Activated T-cell treated with anti-CD3 and anti-CD28 coated beads for 24 hours (primary cell): Measurements from ENCODE around the gene GZF1.

ENCODE experiments used
- DNase-seq: peaks from one replicate; pipeline ENCODE4 v3.0.0-alpha.2; 2020; ENCODE audit warnings: low read depth

Gene GZF1

GRCh38 chr20:23409800-23410199 lies 47.8 kb downstream of the GZF1 start:
- no peak for DNase-seq

GRCh38 chr20:23410916-23411695 lies 49.1 kb downstream of the GZF1 start:
- no peak for DNase-seq

GRCh38 chr20:23412026-23412425 lies 50.0 kb downstream of the GZF1 start:
- DNase-seq: no peak

GRCh38 chr20:23413862-23414422 lies 52.0 kb downstream of the GZF1 start:
- no peak for DNase-seq

- DNase-seq: no peak
Observed at GRCh38 chr20:23414526-23415188, 52.7 kb downstream of the GZF1 start.

- DNase-seq: no peak
Observed at GRCh38 chr20:23415555-23415954, 53.6 kb downstream of the GZF1 start.

GRCh38 chr20:23415959-23416583 lies 54.1 kb downstream of the GZF1 start:
- no peak for DNase-seq

GRCh38 chr20:23417861-23418260 lies 55.9 kb downstream of the GZF1 start:
- no peak for DNase-seq

- no peak for DNase-seq
Observed at GRCh38 chr20:23419657-23419994, 57.6 kb downstream of the GZF1 start.

- peak; percentile 34 for DNase-seq
Observed at GRCh38 chr20:23419995-23420901, 58.3 kb downstream of the GZF1 start.

GRCh38 chr20:23420943-23421931 lies 59.3 kb downstream of the GZF1 start, which contains the start of gene NAPB:
Gene NAPB (minus strand): TSS chr20:23421488. CDS start chr20:23421402, 86 bp downstream.
- peak; percentile 90 for DNase-seq
